Activated naive CD8-positive, alpha-beta T cell treated with anti-CD3 and anti-CD28 coated beads, Interleukin-2, amount 50 U/mL, for 16 hours (primary cell): Measurements from ENCODE around the gene ZMIZ1.
"Not testable (repeated sequence)": the region's sequence is repeated elsewhere in the genome, so short reads cannot be mapped to it uniquely, and the experiment has no call there.

Experiments used
- DNase-seq: peaks from one replicate; pipeline ENCODE4 v3.0.0-alpha.2; 2020; ENCODE audit warnings: low read depth, low spot score

The ZMIZ1 gene

DNA sequence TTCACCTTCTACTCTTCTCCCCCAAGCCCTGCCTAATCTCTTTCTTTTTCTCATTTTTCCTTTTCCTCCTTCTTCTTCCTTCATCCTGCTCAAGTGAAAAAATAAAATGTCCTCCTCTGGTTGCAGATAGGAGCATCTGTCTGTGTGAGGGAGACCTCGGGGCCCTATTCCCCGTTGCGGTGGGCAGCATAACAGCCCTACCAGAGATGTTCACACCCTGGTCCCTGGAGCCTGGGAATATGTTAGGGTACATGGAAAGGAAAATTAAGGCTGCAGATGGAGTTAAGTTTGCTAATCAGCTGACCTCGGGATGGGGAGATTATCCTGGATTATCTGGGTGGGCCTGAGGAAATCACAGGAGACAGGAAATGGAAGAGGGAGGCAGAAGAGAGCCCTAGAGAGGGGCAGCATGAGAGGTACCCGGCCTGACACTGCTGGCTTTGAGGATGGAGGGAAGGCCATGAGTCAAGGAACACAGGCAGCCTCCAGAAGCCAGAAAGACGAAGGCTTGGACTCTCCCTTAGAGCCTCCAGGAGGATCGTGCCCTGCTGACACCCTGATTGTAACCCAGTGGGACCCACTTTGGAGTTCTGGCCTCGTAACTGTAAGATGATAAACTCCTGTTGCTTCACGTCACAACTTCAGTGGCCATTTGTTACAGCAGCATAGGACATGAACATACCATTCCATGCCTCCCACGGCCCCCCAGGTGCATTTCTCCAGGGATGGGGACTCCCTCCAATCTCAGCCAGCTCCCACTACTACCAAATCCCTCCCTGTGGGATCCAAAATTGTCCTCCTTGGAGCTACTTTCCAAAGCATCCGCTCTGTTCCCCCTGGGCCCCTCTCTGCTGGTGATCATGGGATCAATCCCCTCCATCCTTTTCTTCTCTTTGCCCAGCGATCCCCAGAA lies 39.0 kb upstream of the ZMIZ1 start:
- DNase-seq = no peak

DNA sequence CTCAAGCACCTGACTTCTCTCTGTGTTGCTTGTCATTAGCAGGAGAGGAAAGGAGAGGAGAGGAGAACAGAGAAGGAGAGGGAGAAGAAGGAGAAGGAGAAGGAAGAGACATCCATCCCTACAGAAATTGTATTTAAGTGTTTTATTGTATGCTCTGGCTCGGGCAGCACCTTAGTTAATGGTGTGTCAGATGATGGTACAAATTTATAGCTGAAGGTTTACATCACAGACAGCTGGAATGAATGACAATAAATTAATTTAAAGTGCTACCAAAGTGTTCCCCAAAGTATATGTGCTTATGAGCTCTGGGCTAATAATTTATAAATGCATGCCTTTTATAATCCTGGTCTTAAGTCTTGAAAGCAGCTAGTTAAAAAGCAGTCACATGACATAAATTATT lies 38.1 kb upstream of the ZMIZ1 start:
- DNase-seq = no peak

DNA sequence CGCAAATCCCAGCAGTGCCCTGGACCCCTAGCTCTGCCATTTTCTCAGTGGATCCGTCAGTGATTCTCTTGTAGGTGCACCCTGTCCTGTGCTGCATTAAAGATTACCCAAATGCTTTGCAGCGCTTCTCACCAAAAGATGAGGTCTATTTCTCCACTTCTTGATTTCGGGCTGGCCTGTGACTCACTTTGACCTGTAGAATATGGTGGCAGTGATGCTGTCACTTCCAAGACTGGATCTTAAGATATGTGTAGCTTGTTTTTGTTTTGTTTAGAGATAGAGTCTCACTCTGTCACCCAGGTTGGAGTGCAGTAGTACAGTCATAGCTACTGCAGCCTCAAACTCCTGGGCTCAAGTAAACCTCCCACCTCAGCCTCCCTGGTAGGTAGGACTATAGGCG lies 37.0 kb upstream of the ZMIZ1 start:
- no peak for DNase-seq

DNA sequence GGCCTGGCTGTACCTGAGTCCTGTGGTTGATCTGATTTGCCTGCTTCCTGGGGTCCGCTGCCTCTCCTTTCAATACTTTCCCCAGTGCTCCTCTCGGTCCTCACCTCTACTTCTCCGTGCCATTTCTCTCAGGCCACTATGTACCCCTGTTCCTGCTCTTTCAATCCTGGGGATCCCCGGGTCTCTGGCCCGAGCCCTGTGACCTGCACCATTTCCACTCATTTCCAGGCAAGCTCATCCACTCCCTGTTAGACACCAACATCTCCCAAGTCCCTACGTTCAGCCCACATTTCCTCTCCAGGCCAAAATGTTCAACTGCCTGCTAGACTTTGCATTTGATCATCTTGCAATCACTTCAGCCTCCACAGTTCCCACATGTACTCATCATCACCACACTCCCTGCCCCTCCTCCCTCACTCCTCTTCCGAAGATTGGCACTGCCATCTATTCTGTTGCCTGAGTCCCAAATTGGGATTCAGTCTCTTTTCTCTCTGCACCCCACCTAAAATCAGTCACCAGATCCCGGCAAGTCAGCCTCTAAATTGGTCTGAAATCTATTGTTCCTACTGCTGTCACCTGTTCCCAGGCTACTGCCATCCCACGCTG lies 34.4 kb upstream of the ZMIZ1 start:
- DNase-seq = no peak

DNA sequence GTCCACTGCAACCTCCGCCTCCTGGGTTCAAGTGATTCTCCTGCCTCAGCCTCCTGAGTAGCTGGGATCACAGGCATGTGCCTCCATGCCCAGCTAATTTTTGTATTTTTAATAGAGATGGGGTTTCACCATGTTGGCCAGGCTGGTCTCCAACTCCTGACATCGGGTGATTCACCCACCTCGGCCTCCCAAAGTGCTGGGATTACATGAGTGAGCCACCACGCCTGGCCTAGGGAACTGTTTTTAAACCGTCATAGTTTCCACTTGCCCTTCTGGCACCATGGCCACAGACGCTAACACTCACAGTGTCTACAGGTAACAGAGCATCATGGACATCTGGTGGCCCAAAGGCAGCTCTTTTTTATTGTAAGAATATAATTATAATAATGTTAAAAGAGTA lies 32.4 kb upstream of the ZMIZ1 start:
- DNase-seq = not testable (repeated sequence)

DNA sequence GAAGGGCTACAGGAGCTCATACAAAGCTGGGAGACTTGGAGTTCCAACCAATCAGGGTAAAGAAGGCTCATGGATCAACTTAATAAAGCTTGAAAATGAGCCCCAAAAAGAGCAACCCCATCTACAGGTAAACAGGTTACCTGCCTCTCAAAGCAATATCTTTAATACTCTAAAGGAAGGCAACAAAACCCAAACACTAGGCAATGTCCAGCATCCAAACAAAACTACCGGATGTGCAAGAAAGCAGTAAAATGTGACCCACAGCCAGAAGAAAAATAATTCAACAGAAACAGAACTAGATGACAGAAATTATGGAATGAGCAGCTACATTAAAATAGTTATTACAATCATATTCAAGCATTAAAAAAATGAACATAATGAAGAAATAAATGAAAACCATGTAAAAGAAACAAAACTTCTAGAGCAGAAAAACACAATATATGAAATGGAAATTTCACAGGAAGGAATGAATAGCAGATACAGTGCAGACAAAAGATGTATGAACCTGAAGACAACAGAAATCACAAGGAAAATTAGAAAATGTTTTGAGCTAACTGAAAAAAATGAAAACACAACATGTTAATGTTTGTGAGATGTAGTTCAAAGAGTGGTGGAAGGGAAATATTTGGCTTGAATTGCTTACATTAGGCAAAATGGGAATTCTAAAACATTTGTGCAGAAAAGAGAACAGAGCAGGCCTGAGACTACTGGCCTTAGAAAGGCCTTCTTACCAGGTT lies 30.5 kb upstream of the ZMIZ1 start:
- no peak for DNase-seq

DNA sequence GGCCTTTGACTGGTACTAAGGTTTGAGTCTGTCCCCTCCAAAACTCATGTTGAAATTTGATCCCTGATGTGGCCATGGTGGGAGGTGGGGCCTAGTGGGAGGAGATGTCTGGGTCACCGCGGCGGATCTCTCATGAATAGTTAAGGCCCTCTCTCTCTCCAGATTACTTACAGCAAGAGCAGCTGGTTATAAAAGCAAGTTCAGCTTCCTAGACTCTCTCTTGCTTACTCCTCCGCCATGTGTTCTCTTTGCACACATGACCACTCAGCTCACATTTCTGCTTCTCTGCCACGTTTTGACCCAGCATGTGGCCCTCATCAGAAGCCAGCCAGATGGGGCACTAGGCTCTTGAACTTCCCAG lies 29.9 kb upstream of the ZMIZ1 start:
- no peak for DNase-seq

DNA sequence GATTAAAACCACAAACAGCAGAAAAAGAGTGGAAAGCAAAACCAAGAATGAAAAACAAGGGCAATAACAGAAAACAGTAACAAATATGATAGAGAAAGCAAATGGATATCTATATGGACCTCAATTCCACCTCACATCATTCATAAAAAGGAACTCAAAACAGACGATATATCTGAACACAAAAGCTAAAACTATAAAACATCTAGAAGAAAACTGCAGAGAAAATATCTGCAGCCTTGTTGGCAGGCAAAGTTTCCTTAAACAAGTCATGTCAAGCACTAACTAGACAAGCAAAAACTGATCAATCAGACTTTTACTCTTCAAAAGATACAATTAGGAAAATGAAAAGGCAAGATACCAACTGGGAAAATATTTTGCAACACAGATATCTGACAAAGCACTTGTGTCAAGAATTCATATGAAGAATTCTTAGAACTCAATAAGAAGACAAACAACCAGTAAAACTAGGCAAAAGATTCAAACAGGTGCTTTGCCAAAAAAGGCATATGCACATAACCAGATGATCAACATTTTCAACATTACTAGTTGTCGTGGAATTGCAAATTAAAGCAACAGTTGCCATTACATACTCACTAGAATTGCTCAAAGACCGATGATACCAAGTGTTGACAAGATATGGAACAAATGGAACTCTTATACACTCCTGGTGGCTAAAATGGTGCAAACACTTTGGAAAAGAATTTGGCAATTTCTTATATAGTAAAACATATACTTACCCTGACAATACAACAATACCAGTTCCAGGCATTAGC lies 25.9 kb upstream of the ZMIZ1 start:
- DNase-seq = no peak

DNA sequence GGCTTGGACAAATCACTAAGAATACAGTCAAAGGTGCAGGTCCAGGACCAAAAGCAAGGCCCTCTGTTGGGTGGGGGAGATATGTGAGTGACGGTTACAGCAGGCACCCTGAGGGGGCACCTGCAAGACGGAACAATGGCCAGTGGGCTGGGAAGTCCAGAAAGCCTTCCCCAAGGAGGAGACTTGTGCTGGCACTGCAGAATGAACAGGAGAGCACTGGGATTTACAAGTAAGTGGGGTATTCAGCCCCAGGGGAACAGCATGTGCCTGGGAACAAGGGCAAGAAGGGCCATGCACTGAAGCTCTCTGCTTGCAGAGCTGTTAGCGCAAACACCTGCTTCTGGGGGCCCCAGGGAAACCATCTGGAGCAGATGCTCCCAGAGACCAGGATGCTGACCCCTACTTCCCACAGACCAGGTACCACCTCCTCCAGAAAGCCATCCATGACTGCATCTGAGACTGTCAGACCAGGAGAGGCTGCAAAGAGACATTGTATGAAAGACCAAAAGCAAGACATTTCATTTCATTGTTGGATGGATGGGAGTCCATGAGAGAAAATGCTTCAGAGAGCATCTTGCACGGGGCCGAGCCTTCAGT lies 24.6 kb upstream of the ZMIZ1 start:
- no peak for DNase-seq

DNA sequence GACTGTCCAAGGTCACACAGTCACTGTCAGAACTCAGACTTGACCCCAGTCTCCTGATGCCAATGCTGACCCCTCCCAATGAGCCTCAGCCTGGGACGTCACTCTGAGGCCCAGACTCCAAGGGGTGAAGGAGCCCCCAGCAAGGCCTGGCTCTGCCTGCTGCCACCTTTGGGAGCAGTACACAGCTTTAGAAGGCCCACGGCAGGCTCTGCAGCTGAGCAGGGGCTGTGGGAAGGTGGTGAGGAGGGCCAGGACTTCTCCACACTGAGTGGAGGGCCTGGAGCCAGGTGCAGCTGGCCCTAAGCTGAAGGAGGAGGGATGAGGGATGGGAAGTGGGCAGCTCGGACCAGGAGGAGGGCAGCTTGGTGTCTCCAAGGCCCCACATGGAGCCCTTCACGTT lies 23.9 kb upstream of the ZMIZ1 start:
- no peak for DNase-seq

DNA sequence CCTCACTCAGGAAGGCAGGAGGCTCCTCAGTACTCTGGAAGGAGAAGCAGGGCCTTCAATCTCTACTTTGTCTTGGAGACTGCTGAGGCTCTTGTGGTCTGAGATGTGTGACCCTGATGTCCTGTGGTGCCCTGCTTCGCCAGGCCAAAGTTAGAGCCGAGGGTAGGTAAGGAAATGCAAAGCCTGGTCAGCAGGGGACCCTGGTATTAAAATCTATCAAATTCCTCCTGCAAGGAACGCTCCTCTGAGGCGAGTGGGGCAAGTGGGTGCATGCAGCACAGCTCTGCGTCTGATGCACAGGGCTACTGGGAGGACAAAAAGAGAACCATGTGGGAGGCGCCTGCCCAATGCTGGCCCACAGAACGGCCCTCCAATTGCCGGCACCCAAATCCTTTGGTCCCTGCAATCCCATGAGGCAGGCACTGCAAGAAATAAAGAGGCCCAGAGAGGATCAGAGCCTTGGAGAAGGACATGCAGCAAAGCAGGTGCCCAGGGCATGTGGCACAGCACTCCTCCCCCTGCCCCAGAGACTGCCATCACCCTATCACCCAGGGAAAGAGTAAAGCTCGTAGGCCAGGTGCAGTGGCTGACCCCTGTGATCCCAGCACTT lies 23.1 kb upstream of the ZMIZ1 start:
- no peak for DNase-seq

DNA sequence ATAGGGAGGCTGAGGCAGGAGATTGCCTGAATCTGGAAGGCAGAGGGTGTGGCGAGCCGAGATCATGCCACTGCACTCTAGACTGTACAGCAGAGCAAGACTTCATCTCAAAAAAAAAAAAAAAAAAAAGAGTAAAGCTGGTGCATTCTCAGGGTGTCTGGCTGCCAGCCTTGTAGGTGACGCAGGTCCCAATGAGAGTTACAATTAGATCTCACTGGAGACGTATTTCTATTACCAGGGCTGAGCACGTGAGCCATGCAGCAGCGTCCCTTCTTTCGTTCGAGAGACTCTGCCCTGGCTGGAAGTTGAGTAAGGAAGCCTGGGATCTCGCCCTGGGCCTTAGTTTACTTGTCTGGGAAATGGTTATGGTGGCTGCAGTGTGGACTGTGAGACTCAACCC lies 22.4 kb upstream of the ZMIZ1 start:
- no peak for DNase-seq

DNA sequence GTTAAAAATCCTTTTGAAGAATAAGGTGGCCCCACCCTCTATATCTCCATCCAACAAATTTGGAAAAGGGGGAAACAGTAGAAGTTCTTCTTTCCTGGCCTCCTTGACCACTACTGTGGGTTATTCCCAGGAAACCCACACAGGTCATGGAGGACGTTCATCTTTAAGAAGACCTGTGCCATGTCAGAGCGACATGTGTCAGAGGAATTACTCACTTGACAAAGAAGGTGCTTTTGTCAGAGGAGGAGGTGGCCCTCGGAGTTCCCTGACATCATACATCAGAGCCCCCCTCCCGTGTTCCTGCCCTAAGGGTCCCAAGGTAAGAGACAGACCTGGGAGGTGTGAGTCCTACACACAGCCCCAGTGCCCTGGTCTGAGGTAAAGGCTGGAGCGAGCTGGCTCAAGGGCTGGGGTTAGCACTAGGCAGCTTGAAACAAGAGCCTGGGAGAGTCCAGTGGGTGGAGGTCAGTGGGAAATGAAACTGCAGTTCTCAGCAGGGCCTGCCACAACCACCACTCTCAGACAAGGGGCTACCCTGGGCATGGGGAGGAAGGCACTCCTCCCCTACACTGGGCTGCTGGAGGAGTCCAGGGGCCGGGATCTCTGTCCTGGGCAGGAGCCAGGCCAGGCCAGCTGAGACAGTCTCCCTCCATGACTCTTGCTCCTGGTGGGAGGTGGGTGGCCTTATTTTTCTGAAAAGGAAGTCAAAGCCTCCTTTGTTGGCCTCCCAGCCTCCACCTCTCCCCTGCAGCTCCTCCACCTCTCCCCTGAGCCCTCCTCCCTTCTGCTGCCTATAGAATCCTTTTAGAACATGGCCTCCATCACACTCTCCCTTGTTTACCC lies 21.8 kb upstream of the ZMIZ1 start:
- DNase-seq = no peak

DNA sequence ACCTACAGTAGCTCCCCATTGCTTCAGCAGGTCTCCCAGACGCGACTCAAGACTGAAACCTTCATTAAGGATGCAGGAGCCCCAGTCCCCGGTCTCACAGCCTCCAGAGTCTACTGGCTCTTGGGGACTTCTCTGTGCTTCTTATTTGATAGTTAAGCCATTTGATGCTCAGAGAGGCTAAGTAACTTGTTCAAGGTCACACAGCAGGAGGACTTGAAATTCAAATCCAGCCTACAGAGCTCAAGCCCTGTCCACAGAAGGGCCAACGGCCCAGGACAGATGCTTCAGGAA lies 21.2 kb upstream of the ZMIZ1 start:
- no peak for DNase-seq

DNA sequence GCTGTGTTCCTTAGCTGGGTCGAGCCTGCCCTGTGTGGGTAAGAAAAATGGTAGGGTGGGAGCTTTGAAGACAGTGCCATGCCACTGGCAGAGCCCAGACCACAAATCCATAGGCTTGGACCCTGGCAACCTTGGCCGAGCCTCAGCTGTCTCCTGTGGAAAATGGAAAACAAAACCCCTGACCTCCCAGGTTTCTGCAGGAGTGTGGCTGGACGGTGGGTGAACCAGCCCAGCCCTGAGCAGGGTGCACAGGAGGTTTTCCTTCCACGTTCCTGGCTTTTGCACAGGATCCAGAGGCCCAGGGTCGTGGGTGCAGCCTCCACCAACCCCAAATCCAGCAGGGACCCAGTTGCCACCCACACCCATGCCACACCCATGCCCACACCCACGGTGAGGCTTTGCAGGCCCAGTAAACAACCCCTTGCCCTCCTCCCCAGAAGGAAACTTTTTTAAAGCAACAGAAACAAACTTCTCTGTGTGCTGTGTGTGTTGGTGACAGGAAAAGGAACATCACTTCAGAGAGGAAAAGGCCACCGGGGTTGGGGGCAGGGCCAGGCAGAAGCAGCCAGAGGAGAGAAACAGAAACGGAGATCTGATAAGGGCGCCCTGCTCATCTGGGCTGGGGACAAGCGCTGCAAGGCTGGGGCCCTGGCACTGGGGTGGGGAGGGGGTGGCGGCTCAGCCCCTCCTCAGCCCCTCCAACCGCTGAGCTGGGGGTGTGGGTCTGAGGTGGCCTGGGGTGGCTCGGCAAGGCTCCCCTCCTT lies 20.7 kb upstream of the ZMIZ1 start:
- no peak for DNase-seq

DNA sequence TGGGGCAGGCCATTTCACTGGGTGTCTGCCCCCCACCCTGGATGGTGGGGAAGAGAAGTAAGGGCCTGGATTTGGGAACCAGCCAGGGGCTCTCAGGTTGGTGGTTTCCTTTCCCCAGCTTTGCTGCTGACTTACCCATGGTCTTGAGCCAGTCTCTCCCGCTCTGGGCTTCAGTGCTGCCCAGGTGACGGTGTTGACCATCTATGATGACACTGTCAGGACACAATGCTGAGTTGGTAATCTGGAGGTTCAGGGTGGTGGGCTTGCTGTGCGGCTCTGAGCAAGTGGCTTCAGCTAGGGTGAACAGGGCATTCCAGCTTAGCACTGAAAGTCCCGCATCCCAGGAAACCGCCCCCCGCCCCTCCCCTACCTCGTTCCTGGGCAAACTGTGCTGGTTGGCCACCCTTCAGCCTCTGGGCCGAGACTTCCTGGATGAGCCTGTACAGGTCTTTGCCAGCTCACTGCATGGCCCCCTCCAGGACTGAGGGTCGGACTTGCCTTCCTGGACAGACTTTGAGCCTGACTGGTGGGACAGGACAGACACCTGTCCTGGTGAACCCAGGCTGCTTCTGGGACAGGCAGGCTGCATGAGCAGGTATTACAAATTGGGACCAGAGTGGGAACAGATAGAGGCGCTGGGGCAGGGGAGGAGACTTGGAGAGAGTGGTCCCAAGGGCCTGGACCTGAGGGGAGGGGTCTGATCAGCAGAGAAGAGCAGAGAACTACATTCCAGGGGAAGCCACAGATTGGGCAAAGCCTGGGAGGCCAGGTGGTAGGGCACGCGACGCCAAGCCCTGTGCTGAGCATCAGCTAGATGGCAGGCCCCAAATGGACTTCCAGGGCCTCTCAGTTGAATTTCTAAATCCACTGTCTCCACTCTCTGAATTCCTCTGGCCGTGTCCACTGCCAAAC lies 19.9 kb upstream of the ZMIZ1 start:
- no peak for DNase-seq

DNA sequence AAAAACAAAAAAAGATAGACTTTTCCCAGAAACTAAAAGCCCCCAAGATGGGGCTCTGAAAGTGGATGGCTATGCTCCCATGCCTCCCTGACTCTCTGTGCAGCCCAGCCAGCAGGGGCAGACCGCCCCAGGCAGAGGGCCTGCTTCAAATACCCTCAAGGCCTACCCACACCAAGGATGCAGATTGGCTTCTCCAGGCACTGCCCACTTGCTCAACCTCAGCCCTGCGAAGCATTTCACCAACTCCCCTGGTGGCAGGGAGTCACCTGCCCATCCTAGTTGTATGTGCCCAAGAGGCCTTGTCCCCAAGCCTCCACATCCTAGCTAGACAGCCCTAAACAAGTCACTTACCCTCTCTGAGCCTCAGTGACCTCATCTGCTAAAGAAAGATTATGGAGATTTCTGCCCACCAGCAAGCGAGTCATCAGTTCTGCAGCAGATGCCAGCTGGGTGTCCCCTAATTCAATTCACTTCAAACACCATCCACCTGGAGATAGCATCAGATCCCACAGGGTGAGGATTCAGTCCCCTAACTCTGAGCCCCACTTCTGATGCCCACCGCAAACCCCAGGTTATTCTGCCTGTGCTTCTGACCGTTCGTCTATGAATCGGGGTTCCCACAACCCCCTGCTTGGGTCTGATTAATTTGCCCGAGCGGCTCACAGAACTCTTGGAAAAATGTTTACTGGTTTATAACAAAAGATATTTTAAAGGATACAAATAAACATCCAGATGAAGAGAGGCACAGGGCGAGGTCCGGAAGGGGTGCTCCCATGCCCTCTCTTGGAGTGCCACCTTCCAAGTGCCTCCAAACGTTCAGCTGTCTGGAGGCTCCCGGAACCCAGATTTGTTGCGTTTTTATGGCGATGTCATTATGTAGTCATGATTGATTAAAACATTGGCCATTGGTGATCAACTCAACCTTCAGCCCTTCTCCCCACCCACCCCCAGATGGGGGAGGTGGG lies 18.6 kb upstream of the ZMIZ1 start:
- DNase-seq = no peak
